Activated CD4-positive, alpha-beta memory T cell treated with anti-CD3 and anti-CD28 coated beads for 36 hours (primary cell): ENCODE results near the gene ZMYM1. TPM values are rescaled to one million over a fixed set of nuclear protein-coding genes. Genes with fewer than 3 reads are reported as not detected.
"Not testable (repeated sequence)": the region's sequence is repeated elsewhere in the genome, so short reads cannot be mapped to it uniquely, and the experiment has no call there.

ENCODE experiments used
- CTCF ChIA-PET: fragments of 350-600 bp; sonication (Branson Sonifier 250); formaldehyde crosslinking; loops from one replicate; lab custom pipeline; 2021; ENCODE audit warnings: antibody characterized with exemption, inconsistent platforms; lab: Charles Lee
- POLR2A ChIA-PET: fragments of 350-600 bp; sonication (Branson Sonifier 250); formaldehyde crosslinking; loops from one replicate; lab custom pipeline; 2021; ENCODE audit warnings: antibody characterized with exemption; lab: Charles Lee
- DNase-seq: peaks from one replicate; pipeline ENCODE4 v3.0.0-alpha.2; 2020
- H3K27ac Mint-ChIP-seq: one replicate; pipeline ENCODE4 v1.8.0; 2021; ENCODE audit warnings: mixed read lengths
- H3K27me3 Mint-ChIP-seq: one replicate; pipeline ENCODE4 v1.8.0; 2021; ENCODE audit warnings: mixed read lengths
- H3K36me3 Mint-ChIP-seq: one replicate; pipeline ENCODE4 v1.8.0; 2021; ENCODE audit warnings: mixed read lengths
- H3K4me1 Mint-ChIP-seq: one replicate; pipeline ENCODE4 v1.8.0; 2021; ENCODE audit warnings: low read depth, mixed read lengths
- H3K4me3 Mint-ChIP-seq: one replicate; pipeline ENCODE4 v1.8.0; 2021; ENCODE audit warnings: mild to moderate bottlenecking, mixed read lengths
- H3K9me3 Mint-ChIP-seq: one replicate; pipeline ENCODE4 v1.8.0; 2021; ENCODE audit warnings: mixed read lengths
- intact Hi-C: fragments of 100-400 bp; cut with micrococcal nuclease; formaldehyde crosslinking; loops from one replicate; pipeline ENCODE4 v1.15.1; 2023
- total RNA-seq, 2 experiments: library from RNA; stranded (reverse); gene quantifications; one replicate each; pipeline ENCODE4 v1.2.3, GENCODE V29; 2021

ZMYM1 gene
- total RNA-seq, 2 experiments from 2014 or later: 3.6 to 3.9 TPM

DNA sequence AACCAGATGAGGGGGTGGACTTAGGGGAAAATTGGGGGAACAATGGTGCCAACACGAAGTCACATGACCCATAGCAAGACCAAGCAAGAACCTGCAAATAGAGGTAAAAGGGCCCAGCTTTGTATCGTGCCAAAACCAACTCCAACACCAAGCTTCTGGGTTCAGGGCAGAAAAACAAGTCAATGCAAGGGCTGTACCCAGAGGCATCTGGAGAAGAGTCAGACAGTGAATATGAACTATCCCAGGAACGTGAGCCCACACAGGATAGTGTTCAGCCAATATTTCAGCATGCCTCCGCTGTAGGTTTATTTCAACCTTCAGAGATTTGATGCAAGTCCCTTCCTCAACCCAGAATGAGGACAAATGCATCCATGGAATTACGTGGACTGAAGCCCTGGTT, 32.5 kb upstream of the ZMYM1 start:
- CTCF ChIA-PET: no interaction called here
- Mint-ChIP-seq H3K4me1 (no peaks in the 10 kb centered on the region), H3K36me3 (no peaks in the 10 kb centered on the region), H3K4me3 (no peak overlapping the region), H3K27me3 (no peaks in the 10 kb centered on the region), H3K9me3 (no peaks in the 10 kb centered on the region), H3K27ac (no peak overlapping the region)
- intact Hi-C loops: no loop called here
- POLR2A ChIA-PET: no interaction called here
- DNase-seq: no peak

DNA sequence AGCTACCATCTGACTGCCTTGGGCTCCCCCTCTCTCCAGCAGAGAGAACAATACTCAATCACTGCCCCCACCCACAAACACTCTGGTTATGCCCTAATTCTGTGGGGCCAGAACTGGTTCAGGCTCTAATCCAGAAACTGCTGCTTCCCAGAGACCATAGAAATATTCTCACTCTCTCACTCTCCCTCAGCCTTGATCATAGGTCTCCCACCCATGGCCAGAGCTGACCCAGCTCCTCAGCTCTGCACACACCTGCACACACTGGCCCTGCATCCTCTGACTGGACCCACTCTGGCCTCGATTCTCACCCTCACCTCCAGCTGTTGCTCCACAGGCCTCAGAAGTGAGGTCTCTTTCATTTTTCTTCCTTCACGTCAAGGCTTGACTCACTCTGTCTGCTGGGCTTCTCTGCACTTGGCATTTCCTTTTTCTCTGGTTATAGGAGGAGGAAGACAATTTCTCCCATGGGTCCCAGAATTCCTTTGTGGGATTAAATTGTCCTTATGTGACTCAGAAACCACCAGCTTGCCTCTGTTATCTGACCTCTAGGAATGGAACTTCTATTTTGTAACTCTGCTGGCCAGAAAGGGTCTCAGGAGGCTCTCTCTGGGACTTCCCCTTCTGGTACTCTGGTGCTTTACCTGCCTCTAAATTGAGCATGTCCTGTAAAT, 31.9 kb upstream of the ZMYM1 start:
- H3K36me3 Mint-ChIP-seq: no peaks in the 10 kb centered on the region
- H3K27ac Mint-ChIP-seq: no peak overlapping the region
- H3K27me3 Mint-ChIP-seq: no peaks in the 10 kb centered on the region
- no peak for DNase-seq
- no peaks in the 10 kb centered on the region for H3K4me1 Mint-ChIP-seq
- CTCF ChIA-PET: no interaction called here
- H3K9me3 Mint-ChIP-seq: no peaks in the 10 kb centered on the region
- intact Hi-C loops: no loop called here
- no peak overlapping the region for H3K4me3 Mint-ChIP-seq
- POLR2A ChIA-PET: no interaction called here

DNA sequence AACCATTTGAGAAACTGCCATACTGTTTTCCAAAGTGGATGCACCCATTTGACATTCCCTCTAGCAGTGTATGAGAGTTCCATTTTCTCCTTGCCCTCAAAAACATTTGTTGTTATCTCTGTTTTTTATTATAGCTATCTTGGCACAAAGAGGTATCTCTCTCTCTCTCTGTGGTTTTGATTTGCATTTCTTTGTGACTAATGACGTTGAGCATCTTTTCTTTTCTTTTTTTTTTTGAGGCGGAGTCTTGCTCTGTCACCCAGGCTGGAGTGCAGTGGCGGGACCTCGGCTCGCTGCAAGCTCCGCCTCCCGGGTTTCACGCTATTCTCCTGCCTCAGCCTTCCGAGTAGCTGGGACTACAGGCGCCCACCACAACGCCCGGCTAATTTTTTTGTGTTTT, 30.1 kb upstream of the ZMYM1 start:
- ChIA-PET CTCF (no interaction called here), POLR2A (no interaction called here)

DNA sequence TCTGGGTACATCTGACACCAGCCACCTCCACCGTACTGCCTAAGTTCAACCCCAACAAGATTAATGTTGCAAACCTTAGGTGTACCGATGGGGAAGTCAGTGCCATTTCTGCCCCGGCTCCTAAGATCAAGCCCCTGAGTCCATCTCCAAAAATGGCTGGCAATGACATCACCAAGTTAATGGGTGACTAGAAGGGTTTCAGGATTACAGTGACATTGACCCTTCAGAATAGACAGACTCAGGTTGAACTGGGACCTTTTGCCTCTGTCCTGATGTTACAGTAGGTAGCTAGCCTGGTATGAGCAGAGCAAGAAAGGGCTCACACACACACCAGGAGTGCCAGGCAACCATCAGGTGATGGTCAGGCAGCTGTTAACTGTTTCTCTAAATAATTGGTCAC, 25.8 kb upstream of the ZMYM1 start:
- Mint-ChIP-seq H3K27ac (no peak overlapping the region), H3K27me3 (peaks cover 7% of the 10 kb centered on the region), H3K4me1 (no peaks in the 10 kb centered on the region), H3K9me3 (peaks cover 2% of the 10 kb centered on the region), H3K36me3 (no peaks in the 10 kb centered on the region), H3K4me3 (no peak overlapping the region)
- POLR2A ChIA-PET: no interaction called here
- intact Hi-C loops: no loop called here
- DNase-seq: no peak
- CTCF ChIA-PET: no interaction called here

More for the DNA sequence above, 30.1 kb upstream of the ZMYM1 start:
- intact Hi-C loops: no loop called here
- no peaks in the 10 kb centered on the region for H3K4me1 Mint-ChIP-seq
- H3K27ac Mint-ChIP-seq: no peak overlapping the region
- H3K36me3 Mint-ChIP-seq: no peaks in the 10 kb centered on the region
- no peaks in the 10 kb centered on the region for H3K27me3 Mint-ChIP-seq
- no peaks in the 10 kb centered on the region for H3K9me3 Mint-ChIP-seq
- H3K4me3 Mint-ChIP-seq: no peak overlapping the region
- no peak for DNase-seq

DNA sequence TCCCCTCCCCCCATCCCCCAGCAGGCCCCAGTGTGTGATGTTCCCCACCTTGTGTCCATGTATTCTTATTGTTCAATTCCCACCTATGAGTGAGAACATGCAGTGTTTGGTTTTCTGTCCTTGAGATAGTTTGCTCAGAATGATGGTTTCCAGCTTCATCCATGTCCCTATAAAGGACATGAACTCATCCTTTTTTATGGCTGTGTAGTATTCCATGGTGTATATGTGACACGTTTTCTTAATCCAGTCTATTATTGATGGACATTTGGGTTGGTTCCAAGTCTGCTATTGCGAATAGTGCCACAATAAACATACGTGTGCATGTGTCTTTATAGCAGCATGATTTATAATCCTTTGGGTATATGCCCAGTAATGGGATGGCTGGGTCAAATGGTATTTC, 24.9 kb upstream of the ZMYM1 start:
- H3K4me1 Mint-ChIP-seq, H3K27ac Mint-ChIP-seq, DNase-seq, CTCF ChIA-PET, H3K9me3 Mint-ChIP-seq, H3K4me3 Mint-ChIP-seq, POLR2A ChIA-PET, H3K36me3 Mint-ChIP-seq, intact Hi-C loops: not testable (repeated sequence)
- peaks cover 12% of the 10 kb centered on the region for H3K27me3 Mint-ChIP-seq

DNA sequence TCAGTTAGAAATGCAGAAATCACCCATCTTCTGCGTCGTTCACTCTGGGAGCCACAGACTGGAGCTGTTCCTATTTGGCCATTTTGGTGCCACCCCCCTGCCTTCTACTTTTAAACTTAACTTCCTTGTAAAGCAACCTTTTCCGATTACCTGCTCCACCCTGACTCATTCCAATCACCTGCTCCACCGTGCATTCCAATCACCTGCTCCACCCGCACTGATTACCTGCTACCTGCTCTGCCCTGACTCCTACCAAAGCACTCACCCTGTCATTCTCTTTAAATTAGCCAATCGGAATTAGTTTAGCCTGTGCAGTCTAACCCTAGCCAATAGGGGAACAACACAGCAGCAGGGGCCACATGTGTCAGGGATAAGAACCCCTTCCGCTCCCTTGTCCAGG, 20.9 kb upstream of the ZMYM1 start:
- H3K27ac Mint-ChIP-seq, intact Hi-C loops, H3K4me3 Mint-ChIP-seq, H3K4me1 Mint-ChIP-seq, POLR2A ChIA-PET, DNase-seq, CTCF ChIA-PET, H3K9me3 Mint-ChIP-seq, H3K36me3 Mint-ChIP-seq: not testable (repeated sequence)
- H3K27me3 Mint-ChIP-seq: peaks cover 19% of the 10 kb centered on the region

DNA sequence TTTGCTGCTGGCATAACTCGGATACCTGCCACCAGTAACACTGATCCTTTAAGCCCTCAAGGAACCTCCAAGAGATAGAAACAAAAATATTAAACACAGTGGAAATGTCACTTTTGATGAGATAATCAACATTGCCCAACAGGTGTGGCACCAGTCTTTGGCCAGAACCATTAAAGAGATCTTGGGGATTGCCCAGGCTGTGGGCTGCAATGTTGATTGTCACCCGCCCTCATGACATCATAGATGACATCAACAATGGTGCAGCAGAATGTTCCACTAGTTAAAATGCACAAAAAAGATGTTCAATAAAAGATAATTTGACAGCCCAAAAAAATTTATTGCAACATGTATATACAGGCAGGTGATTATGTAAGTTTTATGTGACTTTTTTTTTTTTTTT, 20.2 kb upstream of the ZMYM1 start:
- DNase-seq: no peak
- H3K4me1 Mint-ChIP-seq: no peaks in the 10 kb centered on the region
- POLR2A ChIA-PET: no interaction called here
- H3K4me3 Mint-ChIP-seq: no peak overlapping the region
- peaks cover 19% of the 10 kb centered on the region for H3K27me3 Mint-ChIP-seq
- H3K9me3 Mint-ChIP-seq: peaks cover 2% of the 10 kb centered on the region
- H3K27ac Mint-ChIP-seq: no peak overlapping the region
- intact Hi-C loops: no loop called here
- CTCF ChIA-PET: no interaction called here
- no peaks in the 10 kb centered on the region for H3K36me3 Mint-ChIP-seq

DNA sequence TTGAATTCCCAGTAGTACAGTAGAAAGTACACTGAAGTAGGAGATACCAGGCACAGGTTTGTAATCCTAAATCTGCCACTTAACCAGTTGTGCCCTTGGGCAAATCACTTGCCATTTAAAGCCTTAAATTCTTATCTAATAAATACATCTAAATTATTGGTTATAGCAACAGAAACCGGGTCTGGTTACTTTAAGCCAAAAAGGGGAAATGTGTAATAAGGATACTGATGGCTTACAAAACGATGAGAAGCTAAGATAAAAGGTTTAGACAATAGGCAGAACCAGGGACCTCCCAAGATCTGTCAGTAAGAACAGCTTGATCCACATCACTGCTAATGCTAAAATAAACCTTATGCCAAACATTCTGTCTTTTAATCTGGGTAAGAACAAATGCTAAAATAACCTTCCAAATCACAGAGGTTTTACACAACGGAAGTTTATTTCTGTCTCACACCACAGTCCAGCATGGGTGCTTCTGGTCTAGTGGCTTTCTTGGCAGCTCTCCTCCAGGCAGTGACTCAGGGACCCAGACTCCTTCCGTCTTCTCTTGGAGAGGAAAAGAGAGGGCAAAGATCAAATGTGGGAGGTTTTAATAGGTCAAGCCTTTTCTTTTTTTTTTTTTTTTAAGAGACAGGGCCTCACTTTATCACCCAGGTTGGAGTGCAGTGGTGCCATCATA, 16.5 kb upstream of the ZMYM1 start:
- no peak for DNase-seq
- peaks cover 17% of the 10 kb centered on the region for H3K27me3 Mint-ChIP-seq
- intact Hi-C loops: no loop called here
- no peaks in the 10 kb centered on the region for H3K4me1 Mint-ChIP-seq
- POLR2A ChIA-PET: no interaction called here
- CTCF ChIA-PET: no interaction called here
- no peaks in the 10 kb centered on the region for H3K9me3 Mint-ChIP-seq
- H3K36me3 Mint-ChIP-seq: no peaks in the 10 kb centered on the region
- no peak overlapping the region for H3K4me3 Mint-ChIP-seq
- H3K27ac Mint-ChIP-seq: no peak overlapping the region

DNA sequence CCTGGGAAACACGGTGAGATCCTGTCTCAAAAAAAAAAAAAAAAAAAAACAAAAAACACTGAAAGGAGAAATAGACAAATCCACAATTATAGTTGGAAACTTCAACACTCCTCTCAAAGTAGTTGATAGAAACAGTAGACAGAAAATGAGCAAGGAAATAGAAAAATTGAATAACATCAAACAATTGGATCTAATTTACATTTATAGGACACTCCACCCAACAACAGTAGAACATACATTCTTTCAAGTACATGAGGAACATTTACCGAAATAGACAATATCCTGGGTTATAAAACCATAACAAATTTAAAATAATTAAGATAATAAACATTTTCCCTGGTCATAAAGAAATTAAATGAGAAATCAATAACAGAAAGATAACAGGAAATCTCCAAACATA, 14.9 kb upstream of the ZMYM1 start:
- intact Hi-C loops: no loop called here
- no peaks in the 10 kb centered on the region for H3K9me3 Mint-ChIP-seq
- no peaks in the 10 kb centered on the region for H3K4me1 Mint-ChIP-seq
- H3K36me3 Mint-ChIP-seq: no peaks in the 10 kb centered on the region
- H3K27ac Mint-ChIP-seq: no peak overlapping the region
- peaks cover 7% of the 10 kb centered on the region for H3K27me3 Mint-ChIP-seq
- ChIA-PET POLR2A (no interaction called here), CTCF (no interaction called here)
- H3K4me3 Mint-ChIP-seq: no peak overlapping the region
- DNase-seq: no peak

DNA sequence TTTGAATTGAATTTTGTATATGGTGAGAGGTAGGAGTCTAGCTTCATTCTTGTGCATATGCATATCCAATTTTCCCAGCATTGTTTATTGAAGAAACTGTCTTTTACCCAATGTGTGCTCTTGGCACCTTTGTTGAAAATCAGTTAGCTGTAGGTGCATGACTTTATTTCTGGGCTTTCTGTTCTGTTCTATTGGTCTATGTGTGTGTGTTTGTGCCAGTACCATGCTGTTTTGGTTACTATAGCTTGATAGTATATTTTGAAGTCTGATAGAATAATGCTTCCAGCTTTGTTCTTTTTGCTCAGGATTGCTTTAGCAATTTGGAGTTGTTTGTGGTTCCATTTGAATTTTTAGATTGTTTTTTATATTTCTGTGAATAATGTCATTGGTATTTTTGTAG, 9.4 kb upstream of the ZMYM1 start:
- H3K27ac Mint-ChIP-seq: no peak overlapping the region
- CTCF ChIA-PET: no interaction called here

DNA sequence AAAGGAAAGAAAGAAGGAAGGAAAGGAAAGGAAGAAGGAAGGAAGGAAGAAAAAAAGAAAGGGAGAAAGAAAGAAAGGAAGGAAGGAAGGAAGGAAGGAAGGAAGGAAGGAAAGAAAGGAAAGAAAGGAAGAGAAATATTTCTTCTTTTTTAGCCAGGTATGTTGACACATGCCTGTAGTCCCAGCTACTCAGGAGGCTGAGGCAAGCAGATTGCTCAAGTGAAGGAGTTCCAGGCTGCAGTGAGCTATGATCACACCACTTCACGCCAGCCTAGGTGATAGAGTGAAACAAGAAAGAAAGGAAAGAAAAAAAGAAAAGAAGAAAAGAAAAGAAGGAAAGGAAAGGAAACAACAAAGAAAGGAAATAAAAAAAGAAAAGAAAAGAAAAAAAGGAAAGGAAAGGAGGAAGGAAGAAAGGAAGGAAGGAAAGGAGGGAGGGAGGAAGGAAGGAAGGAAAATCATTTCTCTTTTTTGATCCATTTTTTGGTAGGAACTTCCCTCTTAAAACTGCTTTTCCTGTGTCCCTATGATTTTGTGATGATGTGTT, 5.8 kb upstream of the ZMYM1 start:
- no peak overlapping the region for H3K4me3 Mint-ChIP-seq
- H3K36me3 Mint-ChIP-seq: no peaks in the 10 kb centered on the region
- H3K9me3 Mint-ChIP-seq: peaks cover 3% of the 10 kb centered on the region
- H3K27ac Mint-ChIP-seq: no peak overlapping the region
- peaks cover 3% of the 10 kb centered on the region for H3K4me1 Mint-ChIP-seq
- intact Hi-C loops: no loop called here
- H3K27me3 Mint-ChIP-seq: peaks cover 8% of the 10 kb centered on the region
- DNase-seq: no peak
- CTCF ChIA-PET: no interaction called here
- POLR2A ChIA-PET: no interaction called here

More for the DNA sequence above, 9.4 kb upstream of the ZMYM1 start:
- Mint-ChIP-seq H3K4me3 (no peak overlapping the region), H3K27me3 (peaks cover 8% of the 10 kb centered on the region), H3K4me1 (no peaks in the 10 kb centered on the region), H3K9me3 (peaks cover 3% of the 10 kb centered on the region), H3K36me3 (no peaks in the 10 kb centered on the region)
- no peak for DNase-seq
- intact Hi-C loops: no loop called here
- POLR2A ChIA-PET: no interaction called here

DNA sequence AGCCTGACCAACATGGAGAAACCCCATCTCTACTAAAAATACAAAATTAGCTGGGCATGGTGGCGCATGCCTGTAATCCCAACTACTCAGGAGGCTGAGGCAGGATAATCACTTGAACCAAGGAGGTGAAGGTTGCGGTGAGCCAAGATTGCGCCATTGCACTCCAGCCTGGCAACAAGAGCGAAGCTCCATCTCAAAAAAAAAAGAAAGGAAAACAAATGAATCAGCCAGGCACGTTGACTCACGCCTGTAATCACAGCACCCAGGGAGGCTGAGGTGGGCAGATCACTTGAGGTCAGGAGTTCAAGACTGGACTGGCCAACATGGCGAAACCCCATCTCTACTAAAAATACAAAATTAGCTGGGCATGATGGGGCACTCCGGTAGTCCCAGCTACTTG, 2.8 kb upstream of the ZMYM1 start:
- H3K4me1 Mint-ChIP-seq: peaks cover 23% of the 10 kb centered on the region
- H3K27ac Mint-ChIP-seq, H3K4me3 Mint-ChIP-seq, H3K9me3 Mint-ChIP-seq, intact Hi-C loops, POLR2A ChIA-PET, DNase-seq, H3K36me3 Mint-ChIP-seq, H3K27me3 Mint-ChIP-seq: not testable (repeated sequence)
- CTCF ChIA-PET: interaction anchor here (1.5 kb wide), 1 partner anchor 210 kb away, joined by 3 read pairs; no protein-coding TSS in a partner anchor
